Sigmoid colon (tissue), 3 donors: ENCODE data around the gene ZIC1.

Source experiments
- CTCF ChIP-seq, 4 experiments: fragments of 450-650 bp in 3 of 4; fragments of 200-600 bp in 1 of 4; IDR thresholded peaks; one replicate each; pipeline ENCODE4 v1.5.1; 2016 to 2019; ENCODE audit warnings: antibody characterized with exemption in 4 of 4, mild to moderate bottlenecking in 3 of 4, moderate library complexity in 2 of 4
- POLR2A ChIP-seq, 2 donors: fragments of 450-650 bp; IDR thresholded peaks; one replicate each; pipeline ENCODE4 v1.6.1; 2016; ENCODE audit warnings: antibody characterized with exemption in 2 of 2, mild to moderate bottlenecking in 2 of 2, moderate library complexity in 2 of 2

DNA sequence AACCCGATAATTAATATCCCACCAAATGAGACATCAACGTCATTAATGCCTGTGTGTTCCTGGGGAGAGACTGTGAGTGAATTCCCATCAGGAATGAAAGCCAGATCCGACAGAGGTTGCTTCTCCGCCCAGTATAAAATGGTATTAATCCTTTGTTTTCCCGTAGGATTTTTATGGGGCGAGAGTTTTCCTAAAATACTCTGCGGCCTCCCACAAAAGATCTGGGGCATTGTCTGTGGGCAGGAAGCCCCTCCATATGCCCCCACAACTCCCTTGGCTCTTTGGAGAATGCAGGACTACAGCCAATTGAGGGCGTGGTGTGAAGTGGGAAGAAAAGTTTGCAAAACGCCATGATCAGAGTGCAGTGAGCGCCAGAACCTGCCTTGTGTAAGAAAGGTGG, 29.5 kb upstream of the ZIC1 start:
- TF ChIP-seq CTCF (IDR thresholded peaks at IDR 0.05) (no peak), POLR2A (IDR thresholded peaks at IDR 0.05) (no peak)
